Parathyroid adenoma (tissue), 2 donors: ENCODE measurements around the gene TAP2.
A peak's percentile ranks its signal among the peaks of the same experiment; 100 is the strongest.

Source experiments
- H2AFZ ChIP-seq: fragments of 300-600 bp; sonication (generic); one replicate; pipeline ENCODE4 v1.7.0; 2017; ENCODE audit warnings: antibody characterized with exemption, mild to moderate bottlenecking
- H3K27ac ChIP-seq: fragments of 300-600 bp; sonication (generic); one replicate; pipeline ENCODE4 v1.7.0; 2017
- H3K27me3 ChIP-seq: fragments of 300-600 bp; sonication (generic); one replicate; pipeline ENCODE4 v1.7.0; 2017; ENCODE audit warnings: low read length; ENCODE audit not compliant: control insufficient read depth, insufficient read depth
- H3K36me3 ChIP-seq: fragments of 300-600 bp; sonication (generic); one replicate; pipeline ENCODE4 v1.7.0; 2017; ENCODE audit warnings: low read length; ENCODE audit not compliant: control insufficient read depth, insufficient read depth
- H3K4me1 ChIP-seq: fragments of 300-600 bp; sonication (generic); one replicate; pipeline ENCODE4 v1.7.0; 2017; ENCODE audit warnings: control low read depth
- H3K4me2 ChIP-seq: fragments of 300-600 bp; sonication (generic); one replicate; pipeline ENCODE4 v1.7.0; 2017; ENCODE audit warnings: low read length
- H3K4me3 ChIP-seq: fragments of 300-600 bp; sonication (generic); one replicate; pipeline ENCODE4 v1.7.0; 2017; ENCODE audit warnings: low read depth, low read length
- H3K79me2 ChIP-seq: fragments of 300-600 bp; sonication (generic); one replicate; pipeline ENCODE4 v1.7.0; 2017; ENCODE audit warnings: control low read depth
- H3K9ac ChIP-seq: fragments of 300-600 bp; sonication (generic); one replicate; pipeline ENCODE4 v1.7.0; 2017; ENCODE audit warnings: mild to moderate bottlenecking
- H3K9me3 ChIP-seq: fragments of 300-600 bp; sonication (generic); one replicate; pipeline ENCODE4 v1.7.0; 2017; ENCODE audit warnings: low read length; ENCODE audit not compliant: control insufficient read depth
- TF ChIP-seq, protein P1 (sequence below): fragments of 300-600 bp; sonication (generic); IDR thresholded peaks from one replicate; pipeline ENCODE4 v1.7.0; 2017; ENCODE audit warnings: antibody characterized with exemption, mild to moderate bottlenecking
- donor health status: primary hyperparathyroidism.

The TAP2 gene

DNA sequence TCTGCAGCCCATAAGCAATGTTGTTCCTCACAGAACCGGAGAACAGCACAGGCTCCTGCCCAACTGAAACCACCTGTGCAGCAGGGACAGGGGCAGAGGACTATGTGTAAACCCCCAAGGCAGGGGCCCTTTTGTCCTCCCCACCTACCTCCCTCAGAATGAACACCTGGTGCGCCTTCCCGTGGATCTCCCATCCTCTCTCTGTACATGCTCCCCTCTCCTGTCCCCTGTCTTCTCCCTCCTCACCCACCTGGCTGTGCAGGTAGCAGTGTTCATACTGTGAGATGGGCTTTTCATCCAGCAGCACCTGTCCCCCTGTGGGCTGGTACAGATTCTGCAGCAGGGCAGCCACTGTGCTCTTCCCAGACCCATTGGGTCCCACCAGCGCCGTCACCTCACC, 8.5 kb downstream of the TAP2 start:
- H3K36me3 ChIP-seq = no peaks in the 10 kb centered on the region
- no peak overlapping the region for H3K4me2 ChIP-seq
- no peak overlapping the region for H3K27ac ChIP-seq

DNA sequence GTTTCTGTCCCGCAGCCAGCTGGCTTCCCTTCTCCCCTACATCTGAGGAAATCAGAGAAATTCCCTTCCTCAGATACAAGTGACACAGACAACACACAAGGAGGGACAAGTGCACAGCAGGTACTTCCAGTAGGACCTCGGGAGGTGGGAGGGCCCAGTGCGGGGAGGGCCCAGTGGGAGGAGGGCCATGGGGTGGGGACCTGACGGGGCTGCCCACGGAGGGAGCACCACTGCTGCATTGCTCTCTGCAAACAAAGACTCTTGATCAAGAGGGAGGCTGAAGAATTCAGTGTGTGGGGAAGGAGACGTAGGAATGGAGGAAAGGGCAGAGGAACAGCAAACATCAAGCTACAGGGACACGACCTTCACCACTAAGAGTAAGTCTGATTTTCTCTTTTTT, 9.0 kb downstream of the TAP2 start:
- no peaks in the 10 kb centered on the region for H3K36me3 ChIP-seq
- TF ChIP-seq, protein P1, sequence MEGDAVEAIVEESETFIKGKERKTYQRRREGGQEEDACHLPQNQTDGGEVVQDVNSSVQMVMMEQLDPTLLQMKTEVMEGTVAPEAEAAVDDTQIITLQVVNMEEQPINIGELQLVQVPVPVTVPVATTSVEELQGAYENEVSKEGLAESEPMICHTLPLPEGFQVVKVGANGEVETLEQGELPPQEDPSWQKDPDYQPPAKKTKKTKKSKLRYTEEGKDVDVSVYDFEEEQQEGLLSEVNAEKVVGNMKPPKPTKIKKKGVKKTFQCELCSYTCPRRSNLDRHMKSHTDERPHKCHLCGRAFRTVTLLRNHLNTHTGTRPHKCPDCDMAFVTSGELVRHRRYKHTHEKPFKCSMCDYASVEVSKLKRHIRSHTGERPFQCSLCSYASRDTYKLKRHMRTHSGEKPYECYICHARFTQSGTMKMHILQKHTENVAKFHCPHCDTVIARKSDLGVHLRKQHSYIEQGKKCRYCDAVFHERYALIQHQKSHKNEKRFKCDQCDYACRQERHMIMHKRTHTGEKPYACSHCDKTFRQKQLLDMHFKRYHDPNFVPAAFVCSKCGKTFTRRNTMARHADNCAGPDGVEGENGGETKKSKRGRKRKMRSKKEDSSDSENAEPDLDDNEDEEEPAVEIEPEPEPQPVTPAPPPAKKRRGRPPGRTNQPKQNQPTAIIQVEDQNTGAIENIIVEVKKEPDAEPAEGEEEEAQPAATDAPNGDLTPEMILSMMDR = no peak
- H3K9ac ChIP-seq = no peak overlapping the region

More for the DNA sequence above, 8.5 kb downstream of the TAP2 start:
- H2AFZ ChIP-seq = no peak overlapping the region
- no peak overlapping the region for H3K4me3 ChIP-seq
- no peak overlapping the region for H3K9ac ChIP-seq
- peaks cover 3% of the 10 kb centered on the region for H3K4me1 ChIP-seq
- H3K79me2 ChIP-seq = no peaks in the 10 kb centered on the region
- H3K27me3 ChIP-seq = no peaks in the 10 kb centered on the region
- H3K9me3 ChIP-seq = no peaks in the 10 kb centered on the region
- TF ChIP-seq, protein P1 = no peak

DNA sequence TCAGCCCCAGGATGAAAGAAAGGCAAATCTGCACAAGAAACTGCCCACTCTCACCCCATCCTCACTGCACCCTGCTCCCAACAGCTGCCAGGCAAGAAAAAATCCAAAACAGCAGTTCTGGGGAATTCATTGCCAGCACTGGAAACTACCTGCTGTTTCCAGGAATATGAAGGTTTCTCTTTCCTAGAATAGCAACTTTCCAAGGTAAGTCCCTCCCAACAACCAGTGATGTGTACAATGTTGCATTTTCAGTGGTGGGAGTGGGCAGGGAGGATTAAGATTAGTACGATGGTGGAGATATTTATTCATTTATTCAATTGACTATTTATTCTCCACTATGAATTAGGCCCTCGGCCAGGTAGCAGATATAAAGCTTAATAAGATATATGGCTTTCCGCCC, 11.5 kb downstream of the TAP2 start:
- TF ChIP-seq, protein P1 = no peak
- no peak overlapping the region for H2AFZ ChIP-seq
- no peak overlapping the region for H3K4me3 ChIP-seq
- peak overlapping the region; percentile 37 for H3K27ac ChIP-seq
- H3K27me3 ChIP-seq = no peaks in the 10 kb centered on the region
- no peaks in the 10 kb centered on the region for H3K79me2 ChIP-seq
- H3K9me3 ChIP-seq = no peaks in the 10 kb centered on the region
- peaks cover 3% of the 10 kb centered on the region for H3K4me1 ChIP-seq
- H3K36me3 ChIP-seq = no peaks in the 10 kb centered on the region
- no peak overlapping the region for H3K9ac ChIP-seq
- no peak overlapping the region for H3K4me2 ChIP-seq

More for the DNA sequence above, 9.0 kb downstream of the TAP2 start:
- H3K9me3 ChIP-seq = no peaks in the 10 kb centered on the region
- no peaks in the 10 kb centered on the region for H3K79me2 ChIP-seq
- no peak overlapping the region for H3K4me2 ChIP-seq
- no peaks in the 10 kb centered on the region for H3K27me3 ChIP-seq
- peaks cover 3% of the 10 kb centered on the region for H3K4me1 ChIP-seq
- no peak overlapping the region for H2AFZ ChIP-seq
- no peak overlapping the region for H3K27ac ChIP-seq
- H3K4me3 ChIP-seq = no peak overlapping the region

DNA sequence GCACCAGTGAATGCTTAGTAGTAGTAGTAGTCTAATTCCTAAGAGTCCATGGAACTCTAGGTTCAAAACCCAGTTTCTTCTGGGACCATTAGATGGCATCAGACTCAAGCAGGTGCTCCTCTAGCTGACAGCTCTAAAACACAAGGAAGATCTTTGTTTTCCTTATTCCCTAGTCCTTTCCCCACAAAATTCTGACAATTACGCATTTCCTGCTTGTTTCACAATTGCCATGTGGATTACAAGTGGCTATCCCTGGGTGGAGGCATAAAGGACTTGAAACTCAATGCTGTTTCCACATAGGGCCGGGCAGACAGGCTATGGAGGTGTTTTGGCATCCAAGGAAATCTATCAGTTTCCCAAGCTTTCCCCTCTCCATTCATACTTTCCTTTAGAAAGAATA, 12.6 kb downstream of the TAP2 start:
- peaks cover 2% of the 10 kb centered on the region for H3K4me1 ChIP-seq
- H3K4me2 ChIP-seq = no peak overlapping the region
- H3K27ac ChIP-seq = peak overlapping the region; percentile 37
- TF ChIP-seq, protein P1 = peak; percentile 51
- no peaks in the 10 kb centered on the region for H3K27me3 ChIP-seq
- H2AFZ ChIP-seq = no peak overlapping the region
- no peaks in the 10 kb centered on the region for H3K9me3 ChIP-seq
- no peak overlapping the region for H3K9ac ChIP-seq
- no peaks in the 10 kb centered on the region for H3K79me2 ChIP-seq
- H3K36me3 ChIP-seq = no peaks in the 10 kb centered on the region
- no peak overlapping the region for H3K4me3 ChIP-seq

DNA sequence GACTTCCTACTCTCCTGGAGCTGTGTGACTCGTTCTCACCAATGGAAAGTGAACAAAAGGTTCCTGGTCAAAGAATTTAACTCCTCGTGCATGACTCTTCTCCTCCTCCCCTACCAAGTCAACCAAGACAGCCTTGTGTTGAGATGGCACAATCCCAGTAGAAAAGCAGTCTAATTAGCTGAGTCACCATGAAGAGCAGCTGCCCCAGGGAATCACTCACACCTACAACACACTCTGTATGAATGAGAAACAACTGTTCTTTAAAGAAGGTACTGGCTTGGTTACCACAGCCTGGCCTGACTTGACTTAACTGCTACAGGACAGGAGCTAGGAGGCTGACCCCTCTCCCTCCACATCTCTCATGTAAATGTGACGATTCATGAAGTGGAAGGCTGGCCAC, 18.8 kb downstream of the TAP2 start:
- H3K79me2 ChIP-seq = no peaks in the 10 kb centered on the region
- H3K27ac ChIP-seq = no peak overlapping the region
- H3K9me3 ChIP-seq = no peaks in the 10 kb centered on the region
- no peaks in the 10 kb centered on the region for H3K27me3 ChIP-seq
- no peak overlapping the region for H2AFZ ChIP-seq
- no peaks in the 10 kb centered on the region for H3K4me1 ChIP-seq
- no peaks in the 10 kb centered on the region for H3K36me3 ChIP-seq
- H3K4me3 ChIP-seq = no peak overlapping the region
- TF ChIP-seq, protein P1 = no peak
- H3K4me2 ChIP-seq = no peak overlapping the region
- no peak overlapping the region for H3K9ac ChIP-seq
